Suppressor macrophage treated with lipopolysaccharide for 4 hours (primary cell): ENCODE measurements around the gene ARFGAP1.
A peak's percentile ranks its signal among the peaks of the same experiment; 100 is the strongest.
"Not testable (repeated sequence)": the region's sequence is repeated elsewhere in the genome, so short reads cannot be mapped to it uniquely, and the experiment has no call there.

Experiments used
- DNase-seq: peaks from one replicate; pipeline ENCODE4 v3.0.0-alpha.2; 2020

Gene ARFGAP1

GRCh38 chr20:63293456-63293855 lies 20.8 kb downstream of the ARFGAP1 start:
- no peak for DNase-seq

- DNase-seq = no peak
These were observed 21.4 kb downstream of the ARFGAP1 start for GRCh38 chr20:63293871-63294535.

GRCh38 chr20:63294536-63294900 lies 21.9 kb downstream of the ARFGAP1 start:
- DNase-seq = no peak

GRCh38 chr20:63295018-63295417 lies 22.4 kb downstream of the ARFGAP1 start:
- DNase-seq = no peak

- no peak for DNase-seq
These were observed 22.8 kb downstream of the ARFGAP1 start for GRCh38 chr20:63295422-63295821.

GRCh38 chr20:63295846-63296245 lies 23.2 kb downstream of the ARFGAP1 start:
- no peak for DNase-seq

- DNase-seq = no peak
These were observed 24.1 kb downstream of the ARFGAP1 start for GRCh38 chr20:63296531-63297299.

GRCh38 chr20:63297371-63297781 lies 24.8 kb downstream of the ARFGAP1 start:
- no peak for DNase-seq

GRCh38 chr20:63297796-63298572 lies 25.4 kb downstream of the ARFGAP1 start:
- DNase-seq = no peak

GRCh38 chr20:63298731-63299312 lies 26.2 kb downstream of the ARFGAP1 start:
- no peak for DNase-seq

GRCh38 chr20:63301671-63302070 lies 29.1 kb downstream of the ARFGAP1 start:
- no peak for DNase-seq

- no peak for DNase-seq
These were observed 30.6 kb downstream of the ARFGAP1 start for GRCh38 chr20:63303095-63303666.

GRCh38 chr20:63305393-63305792 lies 32.8 kb downstream of the ARFGAP1 start:
- no peak for DNase-seq

- DNase-seq = not testable (repeated sequence)
These were observed 33.5 kb downstream of the ARFGAP1 start for GRCh38 chr20:63305933-63306672.

GRCh38 chr20:63306673-63307537 lies 34.3 kb downstream of the ARFGAP1 start:
- DNase-seq = no peak

GRCh38 chr20:63307538-63308217 lies 35.1 kb downstream of the ARFGAP1 start:
- DNase-seq = no peak

GRCh38 chr20:63308218-63308911 lies 35.8 kb downstream of the ARFGAP1 start:
- no peak for DNase-seq

GRCh38 chr20:63309261-63310071 lies 36.9 kb downstream of the ARFGAP1 start:
- peak; percentile 51 for DNase-seq
